ENCODE measurements around the gene HOXB1.

HOXB1 gene

DNA sequence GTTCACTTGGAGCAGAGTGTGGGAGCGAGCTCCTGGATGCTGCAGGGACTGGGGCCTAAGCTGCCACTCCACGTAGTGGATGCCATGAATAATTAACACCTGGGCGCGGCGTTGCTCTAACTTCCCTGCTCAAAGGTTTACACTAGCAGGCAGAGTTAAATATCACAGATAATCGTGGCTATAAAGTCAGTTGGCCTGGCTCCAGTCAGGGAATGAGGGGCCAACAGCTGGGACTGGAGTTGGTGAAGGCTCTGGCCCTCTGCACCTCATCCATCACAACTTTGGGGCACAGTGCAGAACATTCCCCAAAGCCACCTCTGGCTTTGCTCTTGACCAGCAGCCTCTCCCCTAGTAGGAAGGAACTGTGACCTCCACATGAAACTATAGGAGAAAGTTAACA, 36.4 kb upstream of the HOXB1 start:
- no peak for DNase-seq

GRCh38 chr17:48566717-48567116, 35.9 kb upstream of the HOXB1 start:
- DNase-seq: no peak

- no peak for DNase-seq
These were observed 35.3 kb upstream of the HOXB1 start for GRCh38 chr17:48565925-48566710.

DNA sequence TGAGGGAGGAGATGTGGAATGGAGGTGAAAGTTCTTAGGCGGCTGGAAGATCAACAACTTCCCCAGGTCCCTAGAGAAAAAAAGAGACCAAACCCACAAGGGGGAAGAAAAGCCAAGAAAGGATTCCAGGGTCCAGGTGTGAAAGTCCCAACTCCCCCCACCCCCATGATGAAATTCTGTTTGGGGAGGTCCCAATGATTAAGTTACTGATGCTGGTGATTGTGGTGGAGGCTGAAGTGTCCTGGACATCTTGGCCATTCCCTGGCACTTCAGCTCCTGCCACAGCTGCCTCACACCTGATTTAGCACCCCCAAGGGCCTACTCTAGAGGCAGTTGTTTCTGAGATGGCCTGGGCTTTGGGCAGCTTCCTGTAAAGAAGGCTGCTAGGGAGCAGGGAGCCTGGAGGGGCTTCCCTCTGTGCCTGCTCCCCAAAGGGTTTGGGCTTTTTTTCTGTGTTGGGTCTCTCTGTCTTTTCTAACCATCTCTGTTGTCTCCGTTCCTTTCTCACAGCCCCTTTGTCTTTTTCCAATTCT, 34.3 kb upstream of the HOXB1 start:
- DNase-seq: no peak

- DNase-seq: no peak
These were observed 33.6 kb upstream of the HOXB1 start for GRCh38 chr17:48564188-48565021.

GRCh38 chr17:48563867-48564187, 33.0 kb upstream of the HOXB1 start:
- DNase-seq: no peak

DNA sequence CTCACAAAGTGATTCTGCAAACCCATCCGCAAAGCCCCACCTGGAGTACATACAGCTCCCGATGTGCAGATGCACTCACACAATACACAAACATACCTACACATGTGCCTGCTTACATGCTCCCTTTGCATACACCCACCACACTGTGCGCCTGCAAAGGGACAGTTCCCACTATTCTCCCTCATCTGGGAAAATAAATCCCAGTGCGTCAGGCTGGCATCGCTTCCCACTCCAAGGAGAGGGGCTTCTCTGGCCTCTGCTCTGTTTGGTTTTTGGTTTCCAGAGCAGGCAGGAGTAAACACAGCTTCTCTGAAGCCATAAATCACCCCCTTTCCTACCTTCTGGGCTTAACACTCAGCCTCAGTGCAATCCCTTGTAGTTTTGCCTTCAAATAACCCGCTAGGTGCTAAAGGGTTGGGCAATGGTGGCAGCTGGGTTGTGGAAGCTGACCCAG, 32.6 kb upstream of the HOXB1 start:
- no peak for DNase-seq

DNA sequence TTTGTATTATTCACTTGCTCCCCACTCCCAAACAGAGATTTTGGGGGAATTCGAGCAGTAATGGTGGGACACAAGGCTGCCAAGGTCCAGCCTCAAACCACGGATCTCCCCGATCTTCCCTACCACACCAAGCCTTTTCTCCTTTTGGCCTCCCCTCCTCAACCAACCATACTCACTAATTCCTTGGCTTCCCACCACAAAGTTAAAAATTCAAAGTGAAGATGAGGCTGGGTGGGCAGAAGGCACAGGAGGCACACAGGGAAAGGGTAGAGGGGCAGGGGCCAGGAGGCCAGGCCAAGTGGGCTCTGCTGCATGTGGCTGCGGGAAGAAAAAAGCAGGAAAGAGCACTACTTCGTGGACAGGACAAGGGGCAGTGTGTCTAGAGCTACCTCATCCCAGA, 32.1 kb upstream of the HOXB1 start:
- no peak for DNase-seq

DNA sequence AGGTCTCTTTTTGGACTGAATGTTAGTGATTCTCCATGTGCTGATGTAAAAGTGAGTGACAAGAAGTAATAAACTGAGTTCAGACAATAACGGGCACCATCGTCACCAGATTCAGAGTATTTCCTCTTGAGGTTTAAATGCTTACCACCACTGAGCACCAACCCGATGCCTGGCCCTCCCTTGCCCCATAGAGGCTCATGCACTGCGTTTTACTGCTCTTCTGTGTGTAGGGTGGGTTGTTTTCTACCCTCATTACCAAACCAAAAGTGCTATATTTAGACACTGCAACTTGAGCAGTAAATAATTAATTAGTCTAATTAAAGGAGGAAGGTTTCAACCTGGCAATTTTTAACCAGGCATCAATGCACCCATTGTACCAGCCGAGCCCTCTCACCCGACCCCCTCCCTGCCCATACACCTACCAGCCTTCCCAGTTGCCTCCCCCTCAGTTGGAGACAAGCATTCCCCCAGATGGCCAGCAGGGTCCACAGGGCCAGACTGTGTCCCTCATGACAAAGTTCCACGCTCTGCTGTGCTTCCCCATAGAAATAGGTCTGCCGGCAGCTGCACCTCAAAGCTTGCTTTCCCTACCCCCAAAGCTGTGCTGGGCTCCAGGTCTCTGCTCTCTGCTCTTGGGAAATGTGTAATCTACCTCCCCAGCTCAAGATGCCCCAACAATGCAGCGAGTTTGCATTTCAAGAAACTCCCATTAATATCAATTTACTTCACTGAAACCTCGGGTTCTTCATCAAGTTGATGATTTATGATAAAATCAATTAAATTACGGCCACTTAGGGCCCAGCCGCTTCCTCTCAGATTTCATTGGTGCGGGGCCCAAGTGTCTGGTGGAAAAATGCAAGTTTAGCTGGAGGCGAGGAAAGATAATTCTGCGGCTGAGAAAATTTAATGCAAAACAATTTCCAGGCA, 31.3 kb upstream of the HOXB1 start:
- DNase-seq: no peak

DNA sequence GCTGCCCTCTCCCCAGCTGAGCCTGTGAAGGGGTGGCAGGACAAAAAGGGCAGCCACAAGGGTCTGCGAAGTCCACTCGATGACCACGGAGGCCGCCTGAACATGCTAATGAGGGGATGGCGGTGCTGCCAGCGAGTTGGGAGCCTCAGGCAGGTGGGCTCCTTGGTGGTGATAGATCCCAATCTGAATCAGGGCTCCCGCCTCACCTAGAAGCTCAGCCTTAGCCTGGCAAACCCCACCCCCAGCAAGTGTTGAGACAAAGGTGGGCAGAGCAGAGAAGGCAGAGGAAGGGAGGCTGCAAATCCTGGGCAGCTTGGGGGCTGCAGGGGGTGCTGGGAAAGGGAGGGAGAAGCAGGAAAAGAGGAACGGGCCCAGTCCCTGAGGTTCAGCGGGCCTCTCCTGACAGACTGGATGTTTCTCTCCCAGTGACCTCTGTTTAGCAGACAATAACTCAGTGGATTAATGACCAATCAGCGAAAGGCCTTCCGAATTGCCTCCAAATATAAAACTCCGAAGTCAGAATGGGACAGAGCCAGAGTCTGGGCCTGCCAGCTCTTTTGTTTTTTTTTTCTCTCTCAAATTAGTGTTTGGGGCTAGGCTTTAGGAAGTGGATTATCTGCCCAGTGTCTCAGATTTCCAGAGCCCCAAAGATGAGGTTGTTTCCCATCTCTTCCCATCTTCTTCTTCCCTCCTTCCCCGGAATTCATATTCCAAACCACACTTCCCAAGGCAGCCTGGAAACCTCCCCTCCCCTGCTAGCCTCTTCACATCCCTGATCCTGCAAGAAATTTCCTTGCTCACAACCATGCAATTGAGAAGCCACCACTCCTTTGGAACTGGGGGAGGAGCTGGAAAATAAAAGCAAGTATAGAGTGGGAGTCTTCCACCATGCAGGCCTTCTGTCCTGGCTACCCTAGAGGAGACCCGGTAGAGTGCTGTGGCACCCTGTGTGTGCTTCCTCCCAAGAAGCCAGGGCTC, 29.3 kb upstream of the HOXB1 start:
- DNase-seq: no peak

- DNase-seq: no peak
These were observed 28.5 kb upstream of the HOXB1 start for GRCh38 chr17:48559122-48559839.

DNA sequence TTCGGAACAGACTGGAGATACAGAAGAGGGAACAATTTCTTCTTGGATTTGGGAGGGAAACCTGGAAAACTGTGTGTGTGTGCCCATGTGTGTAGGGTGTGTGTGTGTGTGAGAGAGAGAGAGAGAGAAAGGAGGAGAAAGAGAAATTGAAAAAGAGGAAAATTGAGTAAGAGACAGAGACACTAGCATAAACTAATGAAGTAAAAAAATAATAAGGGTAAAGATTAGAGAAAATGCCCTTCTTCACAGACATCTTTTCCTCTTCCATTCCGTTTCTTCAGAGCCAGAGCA, 28.0 kb upstream of the HOXB1 start:
- DNase-seq: no peak

GRCh38 chr17:48558057-48558830, 27.4 kb upstream of the HOXB1 start:
- DNase-seq: no peak

DNA sequence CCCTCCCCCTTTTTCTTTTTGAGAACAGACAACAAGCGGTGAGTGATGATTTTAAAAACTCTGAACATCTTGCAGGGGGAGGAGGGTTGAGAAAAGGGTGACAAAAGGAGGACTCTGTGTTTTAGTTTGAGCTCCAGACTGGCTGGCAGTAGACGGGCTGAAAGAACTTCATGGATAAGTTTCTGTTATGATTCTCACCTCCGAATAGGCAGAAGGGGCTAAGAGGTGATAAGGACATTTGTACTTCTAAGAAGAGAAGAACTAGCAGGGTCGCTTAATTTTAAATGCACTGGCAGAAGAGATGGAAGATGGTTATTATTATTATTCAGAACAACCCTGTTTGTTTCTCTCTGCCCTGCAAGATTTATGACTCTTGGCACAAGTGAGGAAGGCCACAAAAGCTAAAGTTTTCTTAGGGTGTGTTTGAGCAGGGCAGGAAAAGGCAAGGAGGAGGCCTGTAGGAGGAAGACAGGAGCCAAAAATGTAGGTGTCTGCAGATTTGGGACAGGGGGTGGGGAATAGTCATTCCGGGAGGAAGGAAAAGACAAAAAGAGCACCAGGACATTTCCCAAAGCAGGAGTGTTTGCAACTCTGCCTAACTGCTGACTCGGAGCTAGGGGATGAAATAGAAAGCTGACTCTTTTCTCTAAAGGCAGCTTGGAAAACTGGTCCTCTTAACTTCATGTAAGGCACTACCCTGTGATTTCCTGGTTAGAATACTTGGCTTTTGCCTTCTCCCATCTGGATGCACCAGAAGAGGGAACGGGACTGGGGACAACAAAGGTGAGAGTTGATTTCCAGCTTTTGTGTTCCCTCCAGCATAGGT, 26.0 kb upstream of the HOXB1 start:
- no peak for DNase-seq

DNA sequence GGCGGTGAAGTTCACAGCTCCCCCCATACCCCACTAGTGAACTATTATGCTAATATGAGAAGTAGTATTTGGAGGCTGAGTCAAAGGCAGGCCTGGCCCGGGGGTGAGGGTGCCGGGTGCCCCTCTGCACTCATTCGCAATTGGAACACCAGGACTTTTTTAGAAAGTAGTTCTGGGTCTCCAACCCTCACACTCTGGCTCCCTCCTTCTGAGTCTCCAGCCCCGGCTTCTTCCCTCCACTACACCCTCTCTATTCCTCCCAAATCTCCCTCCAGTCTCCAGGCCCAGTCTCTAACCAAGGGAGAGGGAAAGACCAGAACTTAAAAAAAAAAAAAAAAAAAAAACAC, 25.4 kb upstream of the HOXB1 start:
- no peak for DNase-seq

- DNase-seq: no peak
These were observed 24.7 kb upstream of the HOXB1 start for GRCh38 chr17:48555258-48556228.

GRCh38 chr17:48554412-48555257, 23.8 kb upstream of the HOXB1 start:
- DNase-seq: no peak
